OCI-LY1 (cell line): Measurements from ENCODE around the gene TRPM4.
"Not testable (repeated sequence)": the region's sequence is repeated elsewhere in the genome, so short reads cannot be mapped to it uniquely, and the experiment has no call there.

Experiments used
- H2AFZ ChIP-seq: fragments of 200-600 bp; sonication (generic), shearing (Covaris generic); 2 replicates; pipeline ENCODE4 v1.6.0; 2014; ENCODE audit warnings: antibody characterized with exemption, mild to moderate bottlenecking, low read length
- H3F3A ChIP-seq: fragments of 200-600 bp; sonication (generic), shearing (Covaris generic); 2 replicates; pipeline ENCODE4 v1.6.0; 2014; ENCODE audit warnings: mild to moderate bottlenecking, antibody characterized with exemption, low read length, moderate library complexity; ENCODE audit not compliant: insufficient read depth
- H3K27ac ChIP-seq: fragments of 200-600 bp; sonication (generic); 2 replicates; pipeline ENCODE4 v1.5.1; 2014; ENCODE audit warnings: low read length, mixed run types, mild to moderate bottlenecking, low read depth; ENCODE audit not compliant: poor library complexity, severe bottlenecking
- H3K27me3 ChIP-seq: fragments of 200-600 bp; sonication (generic); 2 replicates; pipeline ENCODE4 v1.6.0; 2014; ENCODE audit warnings: antibody characterized with exemption, mild to moderate bottlenecking, low read length, moderate library complexity; ENCODE audit not compliant: insufficient read depth
- H3K36me3 ChIP-seq: fragments of 200-600 bp; sonication (generic); 2 replicates; pipeline ENCODE4 v1.6.1; 2014; ENCODE audit warnings: mild to moderate bottlenecking, antibody characterized with exemption, low read length, moderate library complexity, mixed read lengths; ENCODE audit not compliant: insufficient read depth
- H3K4me1 ChIP-seq: fragments of 200-600 bp; sonication (generic); 2 replicates; pipeline ENCODE4 v1.5.1; 2014; ENCODE audit warnings: mild to moderate bottlenecking, low read length, moderate library complexity; ENCODE audit not compliant: insufficient read depth, severe bottlenecking
- H3K4me2 ChIP-seq: fragments of 200-600 bp; sonication (generic), shearing (Covaris generic); 2 replicates; pipeline ENCODE4 v1.6.1; 2014; ENCODE audit warnings: low read length
- H3K4me3 ChIP-seq: fragments of 200-600 bp; sonication (generic); 2 replicates; pipeline ENCODE4 v1.5.1; 2014; ENCODE audit warnings: low read length, low read depth, mild to moderate bottlenecking, mixed read lengths; ENCODE audit not compliant: poor library complexity, severe bottlenecking
- H3K79me2 ChIP-seq: fragments of 200-600 bp; shearing (Covaris generic); 2 replicates; pipeline ENCODE4 v1.6.1; 2016; ENCODE audit warnings: mixed run types, low read length, mixed read lengths; ENCODE audit not compliant: insufficient read depth
- H3K9ac ChIP-seq: fragments of 200-600 bp; sonication (generic), shearing (Covaris generic); 2 replicates; pipeline ENCODE4 v1.6.1; 2014; ENCODE audit warnings: mild to moderate bottlenecking, low read length, mixed read lengths
- H3K9me2 ChIP-seq: fragments of 200-600 bp; sonication (generic), shearing (Covaris generic); 2 replicates; pipeline ENCODE4 v1.6.1; 2014; ENCODE audit warnings: low read depth, mild to moderate bottlenecking, low read length, mixed read lengths
- H3K9me3 ChIP-seq: fragments of 200-600 bp; shearing (Covaris generic); 2 replicates; pipeline ENCODE4 v1.6.1; 2014; ENCODE audit warnings: low read length, mixed read lengths
- H4K20me1 ChIP-seq: fragments of 200-600 bp; sonication (generic), shearing (Covaris generic); 2 replicates; pipeline ENCODE4 v1.6.0; 2016; ENCODE audit warnings: mild to moderate bottlenecking, low read length; ENCODE audit not compliant: insufficient read depth
- EZH2 ChIP-seq: fragments of 200-600 bp; sonication (generic), shearing (Covaris generic); IDR thresholded peaks from 2 replicates; pipeline ENCODE4 v1.8.0; 2017; ENCODE audit warnings: borderline replicate concordance, mixed run types, mild to moderate bottlenecking, antibody characterized with exemption, low read length, moderate library complexity, mixed read lengths
- TF ChIP-seq, protein P1 (sequence below): fragments of 200-600 bp; sonication (generic), shearing (Covaris generic); IDR thresholded peaks from 2 replicates; pipeline ENCODE4 v1.5.1; 2017; ENCODE audit warnings: mild to moderate bottlenecking, antibody characterized with exemption, low read length, moderate library complexity, mixed read lengths

Gene TRPM4

DNA sequence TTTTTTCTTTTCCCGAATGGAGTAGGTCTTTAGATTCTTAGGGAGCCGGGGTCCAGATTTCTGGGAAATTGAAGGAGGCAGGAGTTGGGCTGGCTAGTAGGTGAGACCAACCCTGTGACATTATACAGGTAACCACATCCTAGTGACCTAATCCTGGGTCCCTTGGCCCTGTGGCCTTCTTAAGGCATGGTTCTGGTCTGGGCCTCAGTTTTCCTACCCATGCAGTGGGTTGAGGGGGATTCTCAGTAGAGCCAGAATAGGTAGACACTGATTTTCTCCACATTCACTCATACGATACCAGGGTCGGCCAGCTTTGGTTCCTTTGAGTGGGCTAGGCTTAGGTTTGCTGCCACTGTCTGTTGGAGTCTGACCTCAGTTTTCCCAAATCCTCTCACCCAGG lies 31.0 kb upstream of the TRPM4 start:
- Histone ChIP-seq H3K9ac (no peak overlapping the region), H3K79me2 (no peaks in the 10 kb centered on the region), H3K36me3 (peaks cover 3% of the 10 kb centered on the region; the same call in 1 of the 2 replicates), H3K9me2 (no peaks in the 10 kb centered on the region), H2AFZ (no peak overlapping the region), H3K4me1 (peaks cover 14% of the 10 kb centered on the region), H3K9me3 (no peaks in the 10 kb centered on the region), H3K27me3 (no peaks in the 10 kb centered on the region), H4K20me1 (no peaks in the 10 kb centered on the region), H3F3A (no peaks in the 10 kb centered on the region), H3K4me2 (no peak overlapping the region), H3K4me3 (no peak overlapping the region), H3K27ac (no peak overlapping the region)
- TF ChIP-seq, protein P1, sequence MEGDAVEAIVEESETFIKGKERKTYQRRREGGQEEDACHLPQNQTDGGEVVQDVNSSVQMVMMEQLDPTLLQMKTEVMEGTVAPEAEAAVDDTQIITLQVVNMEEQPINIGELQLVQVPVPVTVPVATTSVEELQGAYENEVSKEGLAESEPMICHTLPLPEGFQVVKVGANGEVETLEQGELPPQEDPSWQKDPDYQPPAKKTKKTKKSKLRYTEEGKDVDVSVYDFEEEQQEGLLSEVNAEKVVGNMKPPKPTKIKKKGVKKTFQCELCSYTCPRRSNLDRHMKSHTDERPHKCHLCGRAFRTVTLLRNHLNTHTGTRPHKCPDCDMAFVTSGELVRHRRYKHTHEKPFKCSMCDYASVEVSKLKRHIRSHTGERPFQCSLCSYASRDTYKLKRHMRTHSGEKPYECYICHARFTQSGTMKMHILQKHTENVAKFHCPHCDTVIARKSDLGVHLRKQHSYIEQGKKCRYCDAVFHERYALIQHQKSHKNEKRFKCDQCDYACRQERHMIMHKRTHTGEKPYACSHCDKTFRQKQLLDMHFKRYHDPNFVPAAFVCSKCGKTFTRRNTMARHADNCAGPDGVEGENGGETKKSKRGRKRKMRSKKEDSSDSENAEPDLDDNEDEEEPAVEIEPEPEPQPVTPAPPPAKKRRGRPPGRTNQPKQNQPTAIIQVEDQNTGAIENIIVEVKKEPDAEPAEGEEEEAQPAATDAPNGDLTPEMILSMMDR, result no peak
- TF ChIP-seq EZH2, result no peak

DNA sequence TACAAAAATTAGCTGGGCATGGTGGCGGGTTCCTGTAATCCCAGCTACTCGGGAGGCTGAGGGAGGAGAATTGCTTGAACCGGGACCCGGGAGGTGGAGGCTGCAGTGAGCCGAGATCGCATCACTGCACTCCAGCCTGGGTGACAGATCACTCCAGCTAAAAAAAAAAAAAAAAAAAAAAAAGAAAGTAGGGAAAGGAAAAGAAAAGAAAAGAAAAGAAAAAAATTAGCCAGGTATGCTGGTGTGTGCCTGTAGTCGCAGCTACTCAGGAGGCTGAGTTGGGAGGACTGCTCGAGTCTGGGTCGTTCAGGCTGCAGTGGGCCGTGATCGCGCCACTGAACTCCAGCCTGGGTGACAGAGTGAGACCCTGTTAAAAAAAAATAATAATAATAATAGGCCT lies 30.4 kb upstream of the TRPM4 start:
- not testable (repeated sequence) for H2AFZ ChIP-seq, H3K9ac ChIP-seq, H3K9me3 ChIP-seq, H3K27me3 ChIP-seq, H3K9me2 ChIP-seq, H3K79me2 ChIP-seq, H3K27ac ChIP-seq, H3F3A ChIP-seq, H3K4me2 ChIP-seq, H3K4me3 ChIP-seq, H4K20me1 ChIP-seq, H3K36me3 ChIP-seq
- peaks cover 14% of the 10 kb centered on the region for H3K4me1 ChIP-seq

GRCh38 chr19:49127674-49128544 lies 29.7 kb upstream of the TRPM4 start:
- Histone ChIP-seq H3K4me1 (peaks cover 14% of the 10 kb centered on the region), H3K9me2 (no peaks in the 10 kb centered on the region), H3K9ac (peak overlapping the region; percentile 47; the same call in 1 of the 2 replicates), H3K4me2 (peak overlapping the region; percentile 84), H4K20me1 (no peaks in the 10 kb centered on the region), H3K27ac (no peak overlapping the region), H3K9me3 (no peaks in the 10 kb centered on the region), H2AFZ (no peak overlapping the region), H3K79me2 (no peaks in the 10 kb centered on the region), H3K4me3 (peak overlapping the region; percentile 62), H3K27me3 (no peaks in the 10 kb centered on the region), H3K36me3 (peaks cover 3% of the 10 kb centered on the region; the same call in 1 of the 2 replicates), H3F3A (no peaks in the 10 kb centered on the region)
- TF ChIP-seq EZH2, result no peak
- TF ChIP-seq, protein P1, result no peak
